GM12878 (cell line): ENCODE data around the gene SORBS2.

Experiments
- CHD2 ChIP-seq: IDR thresholded peaks from 2 replicates; pipeline ENCODE4 v1.6.1; 2011; ENCODE audit warnings: low read depth, low read length, improper control_type of control experiment, borderline replicate concordance
- EGR1 ChIP-seq, 2 experiments: IDR thresholded peaks; 1 replicate in 1 of 2; 2 replicates in 1 of 2; pipeline ENCODE4 v1.6.1; 2011 to 2012; ENCODE audit warnings: low read depth in 2 of 2, low read length in 2 of 2, borderline replicate concordance in 1 of 2, mild to moderate bottlenecking in 1 of 2, moderate library complexity in 1 of 2
- HDAC2 ChIP-seq: fragments of 200-600 bp; sonication (generic); IDR thresholded peaks from 2 replicates; pipeline ENCODE4 v1.6.1; 2017
- POLR2A ChIP-seq: IDR thresholded peaks from 2 replicates; pipeline ENCODE4 v1.6.1; 2011; ENCODE audit warnings: low read depth, mild to moderate bottlenecking, low read length
- SP1 ChIP-seq: IDR thresholded peaks from one replicate; pipeline ENCODE4 v1.6.1; 2011; ENCODE audit warnings: low read depth, low read length
- TF ChIP-seq, protein P1 (sequence below), 3 experiments: IDR thresholded peaks in 2 of 3; conservative IDR thresholded peaks in 1 of 3; 2 replicates each; pipeline ENCODE4 v1.5.1; 2011; ENCODE audit warnings: low read depth in 3 of 3, low read length in 3 of 3, mild to moderate bottlenecking in 3 of 3, control low read depth in 2 of 3, moderate library complexity in 2 of 3, inconsistent platforms in 1 of 3, mixed read lengths in 1 of 3; ENCODE audit not compliant: control insufficient read depth in 2 of 3, insufficient read depth in 1 of 3; ENCODE audit errors: extremely low read depth in 1 of 3
- TF ChIP-seq, protein P2 (sequence below): IDR thresholded peaks from 2 replicates; pipeline ENCODE4 v1.6.1; 2012; ENCODE audit warnings: low read depth, low read length, improper control_type of control experiment

DNA sequence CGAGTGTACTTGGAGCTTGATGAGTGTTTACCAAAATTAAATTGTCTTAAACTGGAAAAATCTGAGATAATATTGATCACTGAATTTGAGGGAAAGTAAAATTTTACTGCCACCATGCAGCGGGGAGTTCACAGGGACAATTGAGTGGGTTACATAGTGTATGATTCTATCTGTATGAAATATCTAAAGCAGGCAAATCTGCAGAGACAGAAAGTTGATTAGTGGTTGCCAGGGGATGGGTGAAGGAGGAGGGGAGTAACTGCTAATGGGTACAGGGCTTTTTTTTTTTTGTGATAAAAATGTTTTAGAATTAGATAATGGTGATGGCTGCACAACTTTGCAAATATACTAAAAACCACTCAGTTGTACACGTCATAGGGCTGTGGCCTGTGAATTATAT, 241.3 kb downstream of the SORBS2 start:
- TF ChIP-seq, protein P1, sequence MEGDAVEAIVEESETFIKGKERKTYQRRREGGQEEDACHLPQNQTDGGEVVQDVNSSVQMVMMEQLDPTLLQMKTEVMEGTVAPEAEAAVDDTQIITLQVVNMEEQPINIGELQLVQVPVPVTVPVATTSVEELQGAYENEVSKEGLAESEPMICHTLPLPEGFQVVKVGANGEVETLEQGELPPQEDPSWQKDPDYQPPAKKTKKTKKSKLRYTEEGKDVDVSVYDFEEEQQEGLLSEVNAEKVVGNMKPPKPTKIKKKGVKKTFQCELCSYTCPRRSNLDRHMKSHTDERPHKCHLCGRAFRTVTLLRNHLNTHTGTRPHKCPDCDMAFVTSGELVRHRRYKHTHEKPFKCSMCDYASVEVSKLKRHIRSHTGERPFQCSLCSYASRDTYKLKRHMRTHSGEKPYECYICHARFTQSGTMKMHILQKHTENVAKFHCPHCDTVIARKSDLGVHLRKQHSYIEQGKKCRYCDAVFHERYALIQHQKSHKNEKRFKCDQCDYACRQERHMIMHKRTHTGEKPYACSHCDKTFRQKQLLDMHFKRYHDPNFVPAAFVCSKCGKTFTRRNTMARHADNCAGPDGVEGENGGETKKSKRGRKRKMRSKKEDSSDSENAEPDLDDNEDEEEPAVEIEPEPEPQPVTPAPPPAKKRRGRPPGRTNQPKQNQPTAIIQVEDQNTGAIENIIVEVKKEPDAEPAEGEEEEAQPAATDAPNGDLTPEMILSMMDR (IDR thresholded peaks at IDR 0.05 in 2 of 3, conservative IDR thresholded peaks at IDR 0.05 in 1 of 3; ENCODE audit: control insufficient read depth in 2 of 3, extremely low read depth in 1 of 3, insufficient read depth in 1 of 3, low read depth in 3 of 3, low read length in 3 of 3), result no peak
- TF ChIP-seq POLR2A, result no peak
- TF ChIP-seq, protein P2, sequence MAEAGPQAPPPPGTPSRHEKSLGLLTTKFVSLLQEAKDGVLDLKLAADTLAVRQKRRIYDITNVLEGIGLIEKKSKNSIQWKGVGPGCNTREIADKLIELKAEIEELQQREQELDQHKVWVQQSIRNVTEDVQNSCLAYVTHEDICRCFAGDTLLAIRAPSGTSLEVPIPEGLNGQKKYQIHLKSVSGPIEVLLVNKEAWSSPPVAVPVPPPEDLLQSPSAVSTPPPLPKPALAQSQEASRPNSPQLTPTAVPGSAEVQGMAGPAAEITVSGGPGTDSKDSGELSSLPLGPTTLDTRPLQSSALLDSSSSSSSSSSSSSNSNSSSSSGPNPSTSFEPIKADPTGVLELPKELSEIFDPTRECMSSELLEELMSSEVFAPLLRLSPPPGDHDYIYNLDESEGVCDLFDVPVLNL, result no peak
- TF ChIP-seq EGR1 (IDR thresholded peaks at IDR 0.05; ENCODE audit: borderline replicate concordance in 1 of 2, low read depth in 2 of 2, low read length in 2 of 2), result no peak
- TF ChIP-seq HDAC2, result no peak
- no peak for TF ChIP-seq SP1
- no peak for TF ChIP-seq CHD2
